IPS DF 6.9 (cell line): ENCODE measurements around the gene RPL37A.

Experiments
- DNase-seq: peaks from one replicate; pipeline ENCODE4 v3.0.0-alpha.2; 2013; ENCODE audit warnings: low read depth, low spot score
- H3K27ac ChIP-seq: one replicate; pipeline ENCODE4 v1.5.1; 2013; ENCODE audit warnings: low read length, control low read depth
- H3K27me3 ChIP-seq: 2 replicates; pipeline ENCODE4 v1.6.1; 2013; ENCODE audit warnings: mild to moderate bottlenecking, low read length; ENCODE audit not compliant: control insufficient read depth, insufficient read depth
- H3K36me3 ChIP-seq: 2 replicates; pipeline ENCODE4 v1.6.1; 2013; ENCODE audit warnings: low read length; ENCODE audit not compliant: control insufficient read depth, insufficient read depth
- H3K4me1 ChIP-seq: 2 replicates; pipeline ENCODE4 v1.6.1; 2013; ENCODE audit warnings: low read length; ENCODE audit not compliant: control insufficient read depth, insufficient read depth
- H3K4me3 ChIP-seq: 2 replicates; pipeline ENCODE4 v1.5.1; 2013; ENCODE audit warnings: mild to moderate bottlenecking, low read length
- H3K9me3 ChIP-seq: 2 replicates; pipeline ENCODE4 v1.6.1; 2013; ENCODE audit warnings: low read length, inconsistent platforms; ENCODE audit not compliant: control insufficient read depth, insufficient read depth
- WGBS: extraction: QIAGEN DNeasy Blood & Tissue Kit; methylation state at CpG from one replicate; pipeline ENCODE4 v1.1.7; 2013; ENCODE audit warnings: mixed read lengths, missing lambda C conversion rate; ENCODE audit not compliant: insufficient read length, insufficient coverage; 5-methylcytosine and 5-hydroxymethylcytosine counted together

Gene RPL37A

GRCh38 chr2:216486708-216487107 is 11.9 kb upstream of the RPL37A start:
- no CpG with 5 or more reads among the region's 4 CpGs for WGBS
- no peaks in the 10 kb centered on the region; the same call in 1 of the 2 replicates for H3K4me1 ChIP-seq
- no peak for DNase-seq
- H3K27ac ChIP-seq, result no peak overlapping the region
- no peaks in the 10 kb centered on the region for H3K36me3 ChIP-seq
- no peaks in the 10 kb centered on the region for H3K9me3 ChIP-seq
- H3K27me3 ChIP-seq, result no peaks in the 10 kb centered on the region
- H3K4me3 ChIP-seq, result no peak overlapping the region

- Histone ChIP-seq H3K4me1 (no peaks in the 10 kb centered on the region; the same call in 1 of the 2 replicates), H3K27ac (no peak overlapping the region), H3K27me3 (no peaks in the 10 kb centered on the region), H3K9me3 (no peaks in the 10 kb centered on the region), H3K4me3 (no peak overlapping the region), H3K36me3 (no peaks in the 10 kb centered on the region)
- no peak for DNase-seq
- no CpG with 5 or more reads among the region's 1 CpG for WGBS
These were observed 8.6 kb upstream of the RPL37A start for GRCh38 chr2:216490061-216490460.

GRCh38 chr2:216491793-216492596 is 6.6 kb upstream of the RPL37A start:
- Histone ChIP-seq H3K27me3 (no peaks in the 10 kb centered on the region), H3K4me3 (no peak overlapping the region), H3K4me1 (no peaks in the 10 kb centered on the region), H3K27ac (no peak overlapping the region), H3K9me3 (no peaks in the 10 kb centered on the region), H3K36me3 (no peaks in the 10 kb centered on the region)
- no peak for DNase-seq
- WGBS, result no CpG with 5 or more reads among the region's 9 CpGs

GRCh38 chr2:216492597-216493333 is 5.9 kb upstream of the RPL37A start:
- no peaks in the 10 kb centered on the region for H3K9me3 ChIP-seq
- DNase-seq, result no peak
- H3K27ac ChIP-seq, result no peak overlapping the region
- H3K4me1 ChIP-seq, result no peaks in the 10 kb centered on the region
- H3K4me3 ChIP-seq, result no peak overlapping the region
- no peaks in the 10 kb centered on the region for H3K27me3 ChIP-seq
- no CpG with 5 or more reads among the region's 6 CpGs for WGBS
- no peaks in the 10 kb centered on the region for H3K36me3 ChIP-seq

GRCh38 chr2:216493334-216493685 is 5.3 kb upstream of the RPL37A start:
- H3K4me3 ChIP-seq, result no peak overlapping the region
- no peaks in the 10 kb centered on the region for H3K36me3 ChIP-seq

GRCh38 chr2:216495656-216496055 is 3.0 kb upstream of the RPL37A start:
- Histone ChIP-seq H3K9me3 (no peaks in the 10 kb centered on the region), H3K27ac (no peak overlapping the region), H3K36me3 (peaks cover 9% of the 10 kb centered on the region; the same call in 1 of the 2 replicates), H3K4me1 (no peaks in the 10 kb centered on the region), H3K27me3 (no peaks in the 10 kb centered on the region), H3K4me3 (no peak overlapping the region)
- WGBS, result no CpG with 5 or more reads among the region's 2 CpGs
- no peak for DNase-seq

More at GRCh38 chr2:216493334-216493685, 5.3 kb upstream of the RPL37A start:
- Histone ChIP-seq H3K27me3 (no peaks in the 10 kb centered on the region), H3K9me3 (no peaks in the 10 kb centered on the region), H3K27ac (no peak overlapping the region), H3K4me1 (no peaks in the 10 kb centered on the region)
- DNase-seq, result no peak
- WGBS, result no CpG with 5 or more reads among the region's 1 CpG

GRCh38 chr2:216497382-216498069 is 1.1 kb upstream of the RPL37A start:
- no CpG with 5 or more reads among the region's 6 CpGs for WGBS
- H3K9me3 ChIP-seq, result no peaks in the 10 kb centered on the region
- no peak overlapping the region for H3K27ac ChIP-seq
- H3K27me3 ChIP-seq, result no peaks in the 10 kb centered on the region
- H3K4me1 ChIP-seq, result no peaks in the 10 kb centered on the region
- H3K4me3 ChIP-seq, result peak overlapping the region; percentile 88; the same call in 1 of the 2 replicates
- DNase-seq, result no peak
- H3K36me3 ChIP-seq, result peaks cover 18% of the 10 kb centered on the region; the same call in 1 of the 2 replicates

- H3K4me1 ChIP-seq, result no peaks in the 10 kb centered on the region
- WGBS, result no CpG with 5 or more reads among the region's 6 CpGs
- no peaks in the 10 kb centered on the region for H3K27me3 ChIP-seq
- no peak for DNase-seq
- no peaks in the 10 kb centered on the region for H3K9me3 ChIP-seq
- peaks cover 22% of the 10 kb centered on the region; the same call in 1 of the 2 replicates for H3K36me3 ChIP-seq
- no peak overlapping the region for H3K27ac ChIP-seq
- H3K4me3 ChIP-seq, result peak overlapping the region; percentile 88; the same call in 1 of the 2 replicates
These were observed 620 bp upstream of the RPL37A start for GRCh38 chr2:216498070-216498378.

GRCh38 chr2:216499641-216500218 is 1.1 kb downstream of the RPL37A start:
- no peaks in the 10 kb centered on the region for H3K27me3 ChIP-seq
- no peak for DNase-seq
- H3K27ac ChIP-seq, result no peak overlapping the region
- no CpG with 5 or more reads among the region's 6 CpGs for WGBS
- H3K9me3 ChIP-seq, result no peaks in the 10 kb centered on the region
- H3K4me3 ChIP-seq, result peak overlapping the region; percentile 88; the same call in 1 of the 2 replicates
- H3K36me3 ChIP-seq, result peaks cover 22% of the 10 kb centered on the region; the same call in 1 of the 2 replicates
- H3K4me1 ChIP-seq, result no peaks in the 10 kb centered on the region

- WGBS, result no CpG with 5 or more reads among the region's 2 CpGs
- no peaks in the 10 kb centered on the region for H3K4me1 ChIP-seq
- peaks cover 22% of the 10 kb centered on the region; the same call in 1 of the 2 replicates for H3K36me3 ChIP-seq
- no peak for DNase-seq
- H3K27me3 ChIP-seq, result no peaks in the 10 kb centered on the region
- H3K27ac ChIP-seq, result no peak overlapping the region
- H3K9me3 ChIP-seq, result no peaks in the 10 kb centered on the region
- H3K4me3 ChIP-seq, result no peak overlapping the region; the same call in 1 of the 2 replicates
These were observed 1.9 kb downstream of the RPL37A start for GRCh38 chr2:216500572-216500971.
